A673 (cell line): ENCODE measurements around the gene GALNT13. TPM values are rescaled to one million over a fixed set of nuclear protein-coding genes. Genes with fewer than 3 reads are reported as not detected.

Experiments used
- BruUV-seq: library from RNA; stranded (reverse); fragments of 400-500 nt; replicated peaks from 2 replicates; lab custom pipeline; 2021; lab: Mats Ljungman, UMichigan
- CTCF ChIA-PET: fragments of 300-600 bp; sonication (Branson Sonifier 250); formaldehyde crosslinking; loops from one replicate; lab custom pipeline; 2022; ENCODE audit warnings: antibody characterized with exemption; lab: Charles Lee
- POLR2A ChIA-PET: fragments of 300-600 bp; sonication (Branson Sonifier 250); formaldehyde crosslinking; loops from one replicate; lab custom pipeline; 2022; ENCODE audit warnings: antibody characterized with exemption; ENCODE audit not compliant: low non-redundant PET; lab: Charles Lee
- DNase-seq: peaks from one replicate; pipeline ENCODE4 v3.0.0-alpha.2; 2015; ENCODE audit warnings: low spot score
- H3K27ac ChIP-seq: fragments of 200-600 bp; sonication (generic); 2 replicates; pipeline ENCODE4 v1.5.1; 2016; ENCODE audit warnings: mixed run types, low read depth, mild to moderate bottlenecking, mixed read lengths, antibody characterized with exemption, low read length; ENCODE audit not compliant: poor library complexity, severe bottlenecking
- H3K27me3 ChIP-seq: fragments of 200-600 bp; sonication (generic); replicated peaks from 2 replicates; pipeline ENCODE4 v1.6.1; 2017; ENCODE audit warnings: mixed run types, low read depth, mild to moderate bottlenecking, mixed read lengths, antibody characterized with exemption, low read length; ENCODE audit not compliant: insufficient read depth, poor library complexity
- H3K36me3 ChIP-seq: fragments of 200-600 bp; sonication (generic); 2 replicates; pipeline ENCODE4 v1.6.1; 2016; ENCODE audit warnings: mixed run types, mild to moderate bottlenecking, mixed read lengths, antibody characterized with exemption, low read length; ENCODE audit not compliant: insufficient read depth, poor library complexity, severe bottlenecking
- H3K4me1 ChIP-seq: fragments of 200-600 bp; sonication (generic); 2 replicates; pipeline ENCODE4 v1.6.1; 2017; ENCODE audit warnings: mixed run types, mild to moderate bottlenecking, mixed read lengths, antibody characterized with exemption, low read length; ENCODE audit not compliant: insufficient read depth, poor library complexity, severe bottlenecking
- H3K4me3 ChIP-seq: fragments of 200-600 bp; sonication (generic); 2 replicates; pipeline ENCODE4 v1.5.1; 2016; ENCODE audit warnings: low read depth, mixed run types, mild to moderate bottlenecking, mixed read lengths, low read length; ENCODE audit not compliant: poor library complexity, severe bottlenecking
- H3K9me3 ChIP-seq: fragments of 200-600 bp; sonication (generic); 2 replicates; pipeline ENCODE4 v1.6.1; 2016; ENCODE audit warnings: mixed run types, low read depth, mild to moderate bottlenecking, mixed read lengths, antibody characterized with exemption, low read length; ENCODE audit not compliant: poor library complexity, severe bottlenecking
- CTCF ChIP-seq: fragments of 300-800, 200-600 bp; sonication (generic); conservative IDR thresholded peaks from 2 replicates; pipeline ENCODE4 v1.5.1; 2017; ENCODE audit warnings: low read depth, mild to moderate bottlenecking, antibody characterized with exemption, low read length, moderate library complexity, mixed read lengths
- EZH2 ChIP-seq: fragments of 200-600 bp; sonication (generic); IDR thresholded peaks from 2 replicates; pipeline ENCODE4 v1.6.1; 2017; ENCODE audit warnings: borderline replicate concordance, low read depth, mild to moderate bottlenecking, mixed read lengths, antibody characterized with exemption, low read length; ENCODE audit not compliant: poor library complexity, severe bottlenecking
- intact Hi-C: fragments of 100-400 bp; cut with micrococcal nuclease; formaldehyde crosslinking; loops from one replicate; pipeline ENCODE4 v1.10.0; 2022; ENCODE audit not compliant: unreplicated experiment
- total RNA-seq: library from RNA; stranded (reverse); gene quantifications from 2 replicates; pipeline ENCODE4 v1.2.3, GENCODE V29; 2021

GALNT13 gene
- total RNA-seq, 1 experiment from 2014 or later, result not detected

GRCh38 chr2:153834662-153835061 lies 37.1 kb upstream of the GALNT13 start:
- ChIA-PET POLR2A (no interaction called here), CTCF (no interaction called here)
- no peaks in the 10 kb centered on the region for H3K9me3 ChIP-seq
- TF ChIP-seq CTCF (no peak), EZH2 (no peak)
- no TSS peak for BruUV-seq
- no peak overlapping the region for H3K27ac ChIP-seq
- no peaks in the 10 kb centered on the region for H3K36me3 ChIP-seq
- intact Hi-C loops, result no loop called here
- H3K27me3 ChIP-seq, result no peaks in the 10 kb centered on the region
- H3K4me3 ChIP-seq, result no peak overlapping the region
- no peak for DNase-seq
- no peaks in the 10 kb centered on the region for H3K4me1 ChIP-seq

GRCh38 chr2:153858250-153858649 lies 13.5 kb upstream of the GALNT13 start:
- no peaks in the 10 kb centered on the region for H3K4me1 ChIP-seq
- no peaks in the 10 kb centered on the region for H3K36me3 ChIP-seq
- H3K9me3 ChIP-seq, result no peaks in the 10 kb centered on the region
- POLR2A ChIA-PET, result no interaction called here
- no peak for TF ChIP-seq CTCF
- no peak for TF ChIP-seq EZH2
- DNase-seq, result no peak
- no peak overlapping the region for H3K4me3 ChIP-seq
- H3K27me3 ChIP-seq, result no peaks in the 10 kb centered on the region
- BruUV-seq, result no TSS peak
- H3K27ac ChIP-seq, result no peak overlapping the region
- intact Hi-C loops, result no loop called here
- CTCF ChIA-PET, result no interaction called here

- CTCF ChIA-PET, result no interaction called here
- no peak for TF ChIP-seq CTCF
- no peak for TF ChIP-seq EZH2
- no peak for DNase-seq
- POLR2A ChIA-PET, result no interaction called here
- intact Hi-C loops, result no loop called here
- H3K9me3 ChIP-seq, result no peaks in the 10 kb centered on the region
- H3K36me3 ChIP-seq, result no peaks in the 10 kb centered on the region
- no peak overlapping the region for H3K4me3 ChIP-seq
- no peak overlapping the region for H3K27ac ChIP-seq
- no TSS peak for BruUV-seq
- no peaks in the 10 kb centered on the region for H3K27me3 ChIP-seq
- no peaks in the 10 kb centered on the region for H3K4me1 ChIP-seq
Observed at GRCh38 chr2:153864022-153864421, 7.7 kb upstream of the GALNT13 start.
